ENCODE measurements around the gene CEP126.

Gene CEP126

GRCh38 chr11:102012946-102013345 lies 98.1 kb downstream of the CEP126 start:
- ATAC-seq, result no peak
- H3K36me3 Mint-ChIP-seq (ENCODE audit: low read depth), result no peaks in the 10 kb centered on the region
- no peak overlapping the region for H3K27ac Mint-ChIP-seq
- no peaks in the 10 kb centered on the region for H3K4me1 Mint-ChIP-seq
- peaks cover 14% of the 10 kb centered on the region for H3K27me3 Mint-ChIP-seq
- no peaks in the 10 kb centered on the region for H3K9me3 Mint-ChIP-seq
- no peak overlapping the region for H3K4me3 Mint-ChIP-seq
- DNase-seq, result no peak

- no peaks in the 10 kb centered on the region for H3K4me1 Mint-ChIP-seq
- no peak overlapping the region for H3K27ac Mint-ChIP-seq
- ATAC-seq (no peak), DNase-seq (no peak)
- peaks cover 12% of the 10 kb centered on the region for H3K27me3 Mint-ChIP-seq
- no peaks in the 10 kb centered on the region for H3K9me3 Mint-ChIP-seq
- H3K4me3 Mint-ChIP-seq, result no peak overlapping the region
- H3K36me3 Mint-ChIP-seq (ENCODE audit: low read depth), result no peaks in the 10 kb centered on the region
Observed at GRCh38 chr11:102014756-102015155, 99.9 kb downstream of the CEP126 start.

- Mint-ChIP-seq H3K4me3 (no peak overlapping the region), H3K9me3 (no peaks in the 10 kb centered on the region), H3K27me3 (peaks cover 5% of the 10 kb centered on the region), H3K4me1 (no peaks in the 10 kb centered on the region), H3K27ac (no peak overlapping the region), H3K36me3 (ENCODE audit: low read depth) (no peaks in the 10 kb centered on the region)
- DNase-seq, result no peak
- ATAC-seq, result no peak
Observed at GRCh38 chr11:102017026-102017425, 102.2 kb downstream of the CEP126 start.

GRCh38 chr11:102026217-102026616 lies 111.4 kb downstream of the CEP126 start:
- Mint-ChIP-seq H3K36me3 (ENCODE audit: low read depth) (no peaks in the 10 kb centered on the region), H3K9me3 (no peaks in the 10 kb centered on the region), H3K4me3 (no peak overlapping the region), H3K27me3 (peaks cover 13% of the 10 kb centered on the region), H3K4me1 (no peaks in the 10 kb centered on the region), H3K27ac (no peak overlapping the region)
- no peak for DNase-seq
- ATAC-seq, result no peak

GRCh38 chr11:102026959-102027358 lies 112.1 kb downstream of the CEP126 start:
- DNase-seq, result no peak
- Mint-ChIP-seq H3K9me3 (no peaks in the 10 kb centered on the region), H3K4me1 (no peaks in the 10 kb centered on the region), H3K4me3 (no peak overlapping the region), H3K27ac (no peak overlapping the region), H3K36me3 (ENCODE audit: low read depth) (no peaks in the 10 kb centered on the region), H3K27me3 (peaks cover 13% of the 10 kb centered on the region)
- no peak for ATAC-seq

- H3K36me3 Mint-ChIP-seq (ENCODE audit: low read depth), result no peaks in the 10 kb centered on the region
- DNase-seq (no peak), ATAC-seq (no peak)
- H3K4me3 Mint-ChIP-seq, result no peak overlapping the region
- H3K27ac Mint-ChIP-seq, result no peak overlapping the region
- H3K9me3 Mint-ChIP-seq, result no peaks in the 10 kb centered on the region
- H3K4me1 Mint-ChIP-seq, result no peaks in the 10 kb centered on the region
- peaks cover 17% of the 10 kb centered on the region for H3K27me3 Mint-ChIP-seq
Observed at GRCh38 chr11:102036757-102037156, 121.9 kb downstream of the CEP126 start.

GRCh38 chr11:102046841-102047240 lies 132.0 kb downstream of the CEP126 start:
- peak overlapping the region; percentile 51 for H3K4me3 Mint-ChIP-seq
- H3K4me1 Mint-ChIP-seq, result peaks cover 5% of the 10 kb centered on the region
- DNase-seq (no peak), ATAC-seq (no peak)
- H3K27ac Mint-ChIP-seq, result no peak overlapping the region
- peaks cover 6% of the 10 kb centered on the region for H3K9me3 Mint-ChIP-seq
- H3K27me3 Mint-ChIP-seq, result peaks cover 43% of the 10 kb centered on the region
- no peaks in the 10 kb centered on the region for H3K36me3 Mint-ChIP-seq (ENCODE audit: low read depth)

- Mint-ChIP-seq H3K27ac (no peak within 1 kb of the TSS), H3K4me3 (peak within 1 kb of the TSS; percentile 51)
- ATAC-seq, result peak; percentile 79
Observed at GRCh38 chr11:102047305-102047924, 132.6 kb downstream of the CEP126 start, which contains the start of gene CFAP300. TSS of gene CFAP300 (plus strand) at chr11:102047437. CDS start at chr11:102047471, 34 bp downstream.

More at GRCh38 chr11:102047305-102047924, 132.6 kb downstream of the CEP126 start, which contains the start of gene CFAP300:
- Mint-ChIP-seq H3K4me1 (peaks cover 5% of the 10 kb centered on the region), H3K27me3 (peaks cover 43% of the 10 kb centered on the region), H3K9me3 (peaks cover 6% of the 10 kb centered on the region), H3K36me3 (ENCODE audit: low read depth) (no peaks in the 10 kb centered on the region)
- DNase-seq, result peak; percentile 53

All from activated naive CD8-positive, alpha-beta T cell treated with anti-CD3 and anti-CD28 coated beads, Interleukin-2, amount 50 U/mL, for 24 hours (primary cell).